ENCODE results near the gene GNAL. TPM values are rescaled to one million over a fixed set of nuclear protein-coding genes. Genes with fewer than 3 reads are reported as not detected.

Gene GNAL
- total RNA-seq, 1 experiment from 2014 or later: 4.6 TPM

GRCh38 chr18:11817229-11817628, 128.2 kb downstream of the GNAL start:
- BruUV-seq (replicated peaks): no TSS peak

GRCh38 chr18:11818486-11819203, 129.6 kb downstream of the GNAL start:
- POLR2A ChIA-PET: no interaction called here
- H3K4me1 ChIP-seq (ENCODE audit: control insufficient read depth in 1 of 2, insufficient read depth in 2 of 2, low read length in 2 of 2): no peaks in the 10 kb centered on the region
- RAD21 ChIA-PET (ENCODE audit: low non-redundant PET in 1 of 2, low total read pairs in 2 of 2, uncharacterized antibody in 2 of 2, unreplicated experiment in 2 of 2): no interaction called here
- no peaks in the 10 kb centered on the region for H3K9me2 ChIP-seq (ENCODE audit: insufficient read depth)
- no peak for TF ChIP-seq JUND (IDR thresholded peaks at IDR 0.05)
- H3K36me3 ChIP-seq (ENCODE audit: control insufficient read depth in 1 of 2, insufficient read depth in 2 of 2, low read length in 2 of 2): no peaks in the 10 kb centered on the region
- H4K20me1 ChIP-seq (ENCODE audit: insufficient read depth): no peaks in the 10 kb centered on the region
- no peak overlapping the region for H3K9ac ChIP-seq (ENCODE audit: low read length)
- H3K79me2 ChIP-seq (ENCODE audit: insufficient read depth, low read length): no peaks in the 10 kb centered on the region
- intact Hi-C loops (cut with micrococcal nuclease): no loop called here
- no peak overlapping the region for H2AFZ ChIP-seq (ENCODE audit: low read depth, low read length, poor library complexity, severe bottlenecking)
- H3K27ac ChIP-seq (ENCODE audit: low read depth, low read length): no peak overlapping the region
- BruUV-seq (replicated peaks): no TSS peak
- no peak overlapping the region for H3K4me3 ChIP-seq (replicated peaks in 1 of 2; ENCODE audit: low read depth in 1 of 2, low read length in 2 of 2)
- H3K27me3 ChIP-seq (ENCODE audit: insufficient read depth, low read length): no peaks in the 10 kb centered on the region
- ATAC-seq (no peak), DNase-seq (ENCODE audit: low read depth, low spot score) (no peak)
- no peak overlapping the region for H3K4me2 ChIP-seq (ENCODE audit: low read length)
- no peaks in the 10 kb centered on the region for H3K9me3 ChIP-seq (ENCODE audit: control insufficient read depth in 1 of 2, insufficient read depth in 1 of 2, low read depth in 1 of 2, low read length in 2 of 2)
- CTCF ChIA-PET: no interaction called here

More at GRCh38 chr18:11817229-11817628, 128.2 kb downstream of the GNAL start:
- POLR2A ChIA-PET: no interaction called here
- DNase-seq (ENCODE audit: low read depth, low spot score) (no peak), ATAC-seq (no peak)
- H3K27me3 ChIP-seq (ENCODE audit: insufficient read depth, low read length): no peaks in the 10 kb centered on the region
- H4K20me1 ChIP-seq (ENCODE audit: insufficient read depth): no peaks in the 10 kb centered on the region
- H3K4me3 ChIP-seq (replicated peaks in 1 of 2; ENCODE audit: low read depth in 1 of 2, low read length in 2 of 2): no peak overlapping the region
- H3K9ac ChIP-seq (ENCODE audit: low read length): no peak overlapping the region
- RAD21 ChIA-PET (ENCODE audit: low non-redundant PET in 1 of 2, low total read pairs in 2 of 2, uncharacterized antibody in 2 of 2, unreplicated experiment in 2 of 2): no interaction called here
- TF ChIP-seq YY1 (IDR thresholded peaks at IDR 0.05; ENCODE audit: extremely low read depth, insufficient replicate concordance, low read depth, low read length) (no peak), POLR2A (IDR thresholded peaks at IDR 0.05; ENCODE audit: borderline replicate concordance, extremely low read depth, insufficient read depth, insufficient read length) (no peak), FOSL1 (IDR thresholded peaks at IDR 0.05; ENCODE audit: low read depth) (no peak), TCF7L2 (IDR thresholded peaks at IDR 0.05; ENCODE audit: borderline replicate concordance, extremely low read depth, insufficient read depth, insufficient read length) (no peak), ZFX (IDR thresholded peaks at IDR 0.05) (no peak), JUND (IDR thresholded peaks at IDR 0.05) (no peak), ZNF274 (IDR thresholded peaks at IDR 0.05; ENCODE audit: low read depth, low read length) (no peak), POLR2AphosphoS5 (IDR thresholded peaks at IDR 0.05; ENCODE audit: low read depth, low read length) (no peak), EZH2phosphoT487 (IDR thresholded peaks at IDR 0.05; ENCODE audit: borderline replicate concordance) (no peak), ELF1 (IDR thresholded peaks at IDR 0.05; ENCODE audit: borderline replicate concordance, low read depth) (no peak)
- TF ChIP-seq, protein P1, sequence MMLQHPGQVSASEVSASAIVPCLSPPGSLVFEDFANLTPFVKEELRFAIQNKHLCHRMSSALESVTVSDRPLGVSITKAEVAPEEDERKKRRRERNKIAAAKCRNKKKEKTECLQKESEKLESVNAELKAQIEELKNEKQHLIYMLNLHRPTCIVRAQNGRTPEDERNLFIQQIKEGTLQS (IDR thresholded peaks at IDR 0.05): no peak
- H3K9me2 ChIP-seq (ENCODE audit: insufficient read depth): no peaks in the 10 kb centered on the region
- no peaks in the 10 kb centered on the region for H3K9me3 ChIP-seq (ENCODE audit: control insufficient read depth in 1 of 2, insufficient read depth in 1 of 2, low read depth in 1 of 2, low read length in 2 of 2)
- CTCF ChIA-PET: no interaction called here
- H3K4me2 ChIP-seq (ENCODE audit: low read length): no peak overlapping the region
- H2AFZ ChIP-seq (ENCODE audit: low read depth, low read length, poor library complexity, severe bottlenecking): no peak overlapping the region
- H3K79me2 ChIP-seq (ENCODE audit: insufficient read depth, low read length): no peaks in the 10 kb centered on the region
- no peaks in the 10 kb centered on the region for H3K36me3 ChIP-seq (ENCODE audit: control insufficient read depth in 1 of 2, insufficient read depth in 2 of 2, low read length in 2 of 2)
- no peak overlapping the region for H3K27ac ChIP-seq (ENCODE audit: low read depth, low read length)
- intact Hi-C loops (cut with micrococcal nuclease): no loop called here
- H3K4me1 ChIP-seq (ENCODE audit: control insufficient read depth in 1 of 2, insufficient read depth in 2 of 2, low read length in 2 of 2): no peaks in the 10 kb centered on the region

Data from HCT116 (cell line).